ENCODE measurements around the gene AP1S3. TPM values are rescaled to one million over a fixed set of nuclear protein-coding genes. Genes with fewer than 3 reads are reported as not detected.
"Not testable (repeated sequence)": the region's sequence is repeated elsewhere in the genome, so short reads cannot be mapped to it uniquely, and the experiment has no call there.

The AP1S3 gene
- total RNA-seq, 1 donor from 2014 or later, result 1.2 TPM

DNA sequence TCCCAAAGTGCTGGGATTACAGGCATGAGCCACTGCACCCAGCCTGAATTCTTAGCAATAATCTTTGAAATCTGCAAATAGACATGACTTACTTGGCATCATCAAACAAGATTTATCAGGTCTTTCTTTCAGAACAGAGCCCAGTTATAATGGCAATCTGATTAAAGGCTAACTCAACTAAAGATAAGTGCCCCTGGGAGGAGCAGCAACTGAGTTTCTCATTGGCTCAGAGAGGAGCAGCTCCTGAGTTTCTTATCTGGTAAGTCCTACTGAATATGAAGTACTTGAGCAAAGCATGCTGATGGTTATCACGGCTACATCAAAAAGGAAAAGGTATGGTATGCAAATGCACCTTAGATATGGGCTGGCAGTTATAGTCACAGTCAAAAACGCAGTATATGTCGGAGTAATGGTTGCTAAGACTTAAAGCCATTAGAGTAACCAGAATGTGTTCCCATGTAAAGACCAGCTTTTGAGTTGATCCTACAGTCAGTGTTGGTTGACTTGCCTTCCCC is 15.0 kb upstream of the AP1S3 start:
- DNase-seq, result no peak

DNA sequence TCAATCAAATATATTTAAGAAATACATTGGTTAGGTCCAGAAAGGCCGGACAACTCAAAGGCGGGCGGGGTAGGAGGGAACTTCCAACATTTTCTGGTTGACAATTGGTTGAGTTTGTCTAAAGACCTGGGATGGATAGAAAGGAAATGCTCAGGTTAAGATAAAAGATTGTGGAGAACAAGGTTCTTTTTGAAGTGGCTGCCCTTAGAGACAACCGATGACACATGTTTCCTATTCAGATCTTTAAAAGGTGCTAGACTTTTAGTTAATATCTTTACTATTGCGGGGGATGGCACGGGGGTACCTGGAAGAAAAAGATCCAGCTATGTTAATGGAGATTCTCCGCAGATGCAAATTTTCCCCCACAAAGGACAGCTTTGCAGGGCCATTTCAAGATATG is 10.0 kb upstream of the AP1S3 start:
- no peak for DNase-seq

DNA sequence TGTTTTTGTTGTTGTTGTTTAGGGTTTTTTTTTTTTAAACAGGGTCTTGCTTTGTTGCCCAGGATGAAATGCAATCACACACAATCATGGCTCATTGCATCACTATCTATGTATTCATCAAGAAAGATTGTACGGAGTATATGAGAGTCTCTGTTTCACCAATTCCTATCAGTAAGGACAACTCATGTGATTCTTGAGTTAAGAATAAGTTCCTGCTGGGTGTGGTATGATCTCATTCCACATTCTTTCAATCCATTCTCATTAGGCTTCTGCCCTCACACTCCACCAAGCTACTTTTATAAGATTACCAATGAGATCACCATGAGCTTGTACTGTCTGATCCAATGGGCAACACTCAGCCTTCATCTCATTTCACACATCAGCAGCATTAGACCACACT is 9.1 kb upstream of the AP1S3 start:
- no peak for DNase-seq

DNA sequence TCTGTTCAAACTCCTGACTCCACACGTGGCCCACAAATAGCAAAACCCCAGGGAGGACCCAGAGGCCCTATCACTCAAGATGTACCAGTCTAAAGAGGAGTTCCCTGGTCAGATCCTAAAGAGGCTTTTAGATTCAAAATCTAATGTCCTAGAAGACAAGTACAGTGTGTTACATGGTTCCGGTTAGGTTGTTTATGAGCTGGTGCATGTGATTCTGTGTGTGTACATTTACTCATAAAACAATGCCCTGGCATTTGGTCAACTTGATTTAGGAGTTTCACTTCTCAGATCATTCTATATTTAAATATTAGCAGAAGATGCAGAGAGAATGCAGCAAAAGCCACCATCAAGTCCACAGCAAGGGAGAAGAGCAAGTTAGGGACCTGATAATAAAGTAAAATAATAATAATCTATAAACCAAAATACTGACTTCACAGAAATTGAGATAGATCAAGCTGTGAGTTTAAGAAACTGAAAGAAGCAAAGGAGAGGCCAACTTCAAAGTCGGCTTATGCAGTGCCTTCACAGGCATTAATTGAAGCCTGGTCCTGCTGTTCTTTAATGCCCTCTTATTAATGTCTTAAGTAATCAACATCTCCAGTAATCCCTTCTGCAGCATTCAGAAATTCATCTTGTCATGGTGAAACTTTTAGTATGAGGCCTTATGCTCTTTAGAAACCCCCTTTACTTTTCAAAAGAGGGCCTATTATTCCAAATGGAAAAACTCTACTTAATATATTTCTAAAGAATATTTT is 4.2 kb upstream of the AP1S3 start:
- DNase-seq, result peak; percentile 23

DNA sequence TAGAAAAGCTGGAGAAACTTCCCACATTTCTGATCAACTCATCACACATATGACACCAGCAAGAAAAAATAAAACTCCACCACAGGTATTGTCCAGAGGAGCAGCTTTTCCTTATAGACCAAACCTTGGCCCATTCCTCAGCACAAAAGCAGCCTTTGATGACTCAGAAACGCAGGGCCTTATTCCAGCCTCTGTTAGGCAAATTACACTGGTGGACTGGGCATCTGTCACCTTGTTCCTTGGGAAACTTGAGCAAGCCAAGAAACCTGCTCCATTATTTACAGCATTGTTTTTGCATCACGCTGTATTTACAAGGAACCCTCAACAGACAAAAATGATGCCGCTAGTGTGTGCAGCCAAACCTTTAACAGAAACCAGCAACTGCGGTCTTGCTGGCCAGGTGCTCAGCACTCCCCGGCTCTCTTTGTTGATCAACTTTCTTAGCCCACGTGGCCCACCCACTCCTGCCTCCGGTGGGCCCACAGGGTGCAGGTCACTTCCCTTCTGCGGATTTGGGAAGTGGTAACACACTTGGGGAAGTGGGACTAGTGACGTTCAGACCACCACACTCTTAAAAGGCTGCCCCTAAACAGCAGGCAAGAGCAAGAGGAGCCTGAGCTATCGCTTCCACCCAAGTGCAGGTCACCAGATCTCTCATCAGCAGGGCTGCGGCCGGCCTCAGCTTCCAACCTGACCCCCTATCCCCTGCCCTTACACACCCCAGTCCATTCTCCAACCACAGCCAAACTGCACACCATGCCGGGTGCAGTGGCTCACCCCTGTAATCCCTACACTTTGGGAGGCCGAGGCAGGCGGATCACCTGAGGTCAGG is 1.5 kb downstream of the AP1S3 start:
- DNase-seq, result no peak

DNA sequence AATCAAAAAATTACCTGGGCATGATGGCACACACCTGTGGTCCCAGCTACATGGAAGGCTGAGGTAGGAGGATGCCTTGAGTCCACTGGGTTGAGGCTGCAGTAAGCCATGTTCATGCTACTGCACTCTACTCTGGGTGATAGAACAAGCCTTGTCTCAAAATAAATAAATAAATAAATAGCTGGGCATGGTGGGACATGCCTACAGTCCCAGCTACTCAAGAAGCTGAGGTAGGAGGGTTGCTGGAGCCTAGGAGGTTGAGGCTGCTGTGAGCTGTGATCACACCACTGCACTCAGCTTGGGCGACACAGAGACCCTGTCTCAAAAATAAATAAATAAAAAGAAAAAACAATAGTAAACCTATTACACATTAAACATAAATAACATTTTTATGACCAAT is 3.0 kb downstream of the AP1S3 start:
- no peak for DNase-seq

DNA sequence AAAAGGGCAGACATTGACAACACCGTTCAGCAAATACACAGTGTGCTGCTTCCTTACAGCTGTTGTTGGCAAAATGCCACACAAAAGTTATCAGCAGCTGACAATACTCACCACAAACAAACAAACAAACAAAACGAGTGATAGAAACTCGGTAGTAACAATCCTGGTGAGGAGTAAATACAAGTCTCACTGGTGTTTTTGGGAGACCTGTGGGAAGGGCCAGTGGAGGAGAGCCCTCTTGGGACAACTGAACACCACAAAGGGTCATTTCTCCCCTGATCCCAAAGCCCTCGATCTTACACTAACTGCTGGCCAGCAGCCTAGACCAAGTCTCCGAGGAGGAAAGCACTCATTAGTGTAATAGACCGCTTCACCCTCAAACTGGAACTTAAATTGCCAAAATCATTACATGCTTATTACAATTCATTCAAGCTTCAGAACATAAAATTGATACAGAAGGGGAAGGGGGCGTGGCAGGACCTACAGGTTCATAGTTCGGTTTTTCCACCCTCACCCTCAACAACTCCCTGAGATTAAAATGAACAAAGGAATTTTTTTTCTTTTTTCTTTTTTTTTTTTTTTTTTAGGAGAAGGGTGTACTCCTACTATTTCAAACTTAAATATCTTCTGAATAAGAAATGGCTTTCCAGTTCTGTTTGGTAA is 5.0 kb downstream of the AP1S3 start:
- peak; percentile 25 for DNase-seq

DNA sequence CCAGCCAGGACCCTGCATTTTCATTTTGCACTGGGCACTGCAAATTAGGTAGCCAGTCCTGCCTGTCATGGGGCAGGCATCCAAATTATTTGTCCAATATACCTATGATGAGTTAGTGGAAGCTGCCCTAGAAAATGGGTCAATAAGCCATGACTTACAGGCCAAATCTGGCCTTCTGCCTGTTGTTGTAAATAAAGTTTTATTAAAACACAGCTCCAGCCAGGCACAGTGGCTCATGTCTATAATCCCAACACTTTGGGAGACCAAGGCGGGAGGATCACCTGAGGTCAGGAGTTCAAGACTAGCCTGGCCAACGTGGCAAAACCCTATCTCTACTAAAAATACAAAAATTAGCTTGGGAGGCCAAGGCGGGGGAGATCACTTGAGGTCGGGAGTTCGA is 8.3 kb downstream of the AP1S3 start:
- DNase-seq, result no peak

DNA sequence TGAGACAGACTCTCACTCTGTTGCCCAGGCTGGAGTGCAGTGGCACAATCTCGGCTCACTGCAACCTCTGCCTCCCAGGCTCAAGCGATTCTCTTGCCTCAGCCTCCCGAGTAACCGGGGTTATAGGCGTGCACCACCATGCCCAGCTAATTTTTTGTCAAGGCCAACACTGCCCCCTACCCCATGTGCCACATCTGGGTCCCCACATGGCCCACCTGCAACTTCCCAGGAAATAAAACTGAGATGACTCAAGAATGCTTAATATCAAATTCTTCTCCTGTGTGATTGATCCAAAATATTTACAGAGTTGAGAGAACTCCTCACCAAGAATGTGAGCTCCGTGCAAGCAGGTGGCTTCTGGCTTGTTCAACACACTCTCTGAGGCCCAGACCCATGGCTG is 9.1 kb downstream of the AP1S3 start:
- DNase-seq, result no peak

DNA sequence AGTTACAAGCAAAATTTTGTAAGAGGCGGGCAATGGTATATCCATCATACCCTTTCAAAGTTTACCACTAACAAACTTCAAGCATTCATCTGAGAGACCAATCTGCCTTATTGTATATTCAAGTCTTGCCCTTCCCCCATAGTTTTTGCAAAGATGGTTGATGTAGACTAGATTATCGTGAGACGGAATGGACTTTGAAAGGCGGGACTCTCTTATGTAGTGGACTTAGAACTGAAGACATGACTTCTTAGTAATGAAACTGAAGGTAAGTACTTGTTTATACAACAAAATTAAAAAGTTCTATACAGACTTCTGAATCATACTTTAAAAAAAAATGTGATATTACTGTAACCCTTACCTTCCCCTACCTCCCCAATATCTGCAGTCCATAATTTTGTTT is 10.4 kb downstream of the AP1S3 start:
- no peak for DNase-seq

DNA sequence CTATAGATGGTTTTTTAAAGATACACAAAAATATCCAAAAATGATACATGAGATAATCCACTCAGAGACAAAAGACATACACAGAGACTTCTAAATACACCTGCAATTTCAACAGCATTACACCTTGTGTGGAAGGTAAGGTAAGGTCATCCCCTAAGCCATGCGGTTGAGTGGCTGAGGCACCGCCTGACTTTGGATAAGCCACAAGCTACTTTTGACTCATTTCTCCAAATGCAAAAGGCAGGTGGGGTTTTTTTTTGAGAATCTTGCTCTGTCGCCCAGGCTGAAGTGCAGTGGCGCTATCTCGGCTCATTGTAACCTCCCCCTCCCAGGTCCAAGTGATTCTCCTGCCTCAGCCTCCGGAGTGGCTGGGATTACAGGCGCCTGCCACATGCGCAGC is 13.1 kb downstream of the AP1S3 start:
- DNase-seq, result no peak

DNA sequence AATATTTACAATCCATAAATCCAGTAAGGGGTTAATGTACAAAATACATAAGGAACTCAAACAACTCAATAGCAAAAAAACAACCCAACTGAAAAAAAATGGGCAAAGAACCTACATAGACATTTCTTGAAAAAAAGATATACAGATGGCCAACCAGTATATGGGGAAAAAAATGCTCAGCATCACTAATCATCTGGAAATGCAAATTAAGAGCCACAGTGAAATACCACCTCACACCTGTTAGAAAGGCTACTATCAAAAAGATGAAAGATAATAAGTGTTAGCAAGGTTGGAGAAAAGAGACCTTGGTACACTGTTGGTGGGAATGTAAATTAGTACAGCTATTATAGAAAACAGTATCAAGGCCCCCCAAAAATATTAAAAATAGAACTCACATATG is 14.6 kb downstream of the AP1S3 start:
- no peak for DNase-seq

DNA sequence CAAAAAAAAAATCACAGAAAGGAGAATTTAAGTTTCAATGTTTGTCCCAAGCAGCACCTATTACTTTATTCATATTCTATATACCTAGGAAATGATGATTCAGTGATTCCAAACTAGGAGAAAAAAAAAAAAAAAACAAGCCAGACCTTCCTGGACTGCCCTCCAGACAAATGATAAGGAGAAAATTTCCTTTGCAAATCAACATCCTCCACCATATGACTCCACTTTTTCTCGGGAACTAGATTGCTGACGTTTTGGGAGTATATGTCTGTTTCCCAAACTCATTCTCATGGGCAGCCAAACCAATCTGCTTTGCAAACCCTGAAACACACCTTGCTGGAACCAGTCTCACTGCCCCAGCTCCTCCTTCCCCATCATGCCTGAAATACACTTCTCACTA is 16.8 kb downstream of the AP1S3 start:
- DNase-seq, result peak; percentile 53

DNA sequence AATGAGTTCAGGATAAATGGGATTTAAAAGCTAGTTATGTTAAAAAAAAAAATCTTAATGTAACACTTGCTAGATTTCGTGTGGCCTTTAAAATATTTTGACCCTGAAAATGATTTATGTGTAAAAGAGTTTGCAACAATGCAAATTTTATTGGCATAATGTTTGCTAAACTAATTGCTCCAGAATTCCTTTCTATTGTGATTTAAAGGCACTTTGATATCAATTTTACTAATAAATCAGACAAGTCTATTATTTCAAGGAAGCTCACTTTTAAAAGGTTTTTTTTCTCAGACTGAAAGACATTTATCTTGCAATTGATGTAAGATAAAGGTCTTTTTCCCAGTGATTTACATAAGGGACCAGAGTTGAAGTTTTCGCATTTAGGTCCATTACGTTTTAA is 17.5 kb downstream of the AP1S3 start:
- no peak for DNase-seq

DNA sequence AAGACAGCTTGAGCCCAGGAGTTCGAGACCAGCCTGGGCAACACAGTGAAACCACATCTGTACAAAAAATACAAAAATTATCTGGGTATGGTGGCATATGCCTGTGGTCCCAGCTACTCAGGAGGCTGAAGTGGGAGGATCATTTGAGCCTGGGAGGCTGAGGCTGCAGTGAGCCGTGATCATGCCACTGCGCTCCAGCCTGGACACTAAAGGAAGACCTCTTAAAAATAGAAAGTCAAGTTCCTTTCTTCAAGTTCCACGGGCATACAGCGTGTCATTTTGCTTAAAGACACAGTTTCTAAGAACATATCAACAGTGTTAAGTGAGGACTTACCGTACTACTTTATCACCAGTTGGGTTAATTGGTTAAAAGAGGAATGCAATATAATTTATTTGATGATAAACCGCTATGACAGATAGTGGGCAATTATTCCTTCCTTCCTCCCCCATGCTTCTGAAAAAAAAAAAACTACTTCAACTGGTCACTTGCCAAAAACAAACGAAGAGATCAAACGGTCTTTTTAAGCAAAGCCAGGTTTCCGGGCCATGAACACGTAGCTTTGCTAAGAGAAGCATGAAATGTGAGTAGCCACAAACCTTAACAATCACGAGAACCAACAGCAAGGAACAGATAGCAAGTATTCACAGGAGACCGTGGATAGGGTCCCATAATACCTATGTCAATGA is 21.4 kb downstream of the AP1S3 start:
- DNase-seq, result peak; percentile 38

DNA sequence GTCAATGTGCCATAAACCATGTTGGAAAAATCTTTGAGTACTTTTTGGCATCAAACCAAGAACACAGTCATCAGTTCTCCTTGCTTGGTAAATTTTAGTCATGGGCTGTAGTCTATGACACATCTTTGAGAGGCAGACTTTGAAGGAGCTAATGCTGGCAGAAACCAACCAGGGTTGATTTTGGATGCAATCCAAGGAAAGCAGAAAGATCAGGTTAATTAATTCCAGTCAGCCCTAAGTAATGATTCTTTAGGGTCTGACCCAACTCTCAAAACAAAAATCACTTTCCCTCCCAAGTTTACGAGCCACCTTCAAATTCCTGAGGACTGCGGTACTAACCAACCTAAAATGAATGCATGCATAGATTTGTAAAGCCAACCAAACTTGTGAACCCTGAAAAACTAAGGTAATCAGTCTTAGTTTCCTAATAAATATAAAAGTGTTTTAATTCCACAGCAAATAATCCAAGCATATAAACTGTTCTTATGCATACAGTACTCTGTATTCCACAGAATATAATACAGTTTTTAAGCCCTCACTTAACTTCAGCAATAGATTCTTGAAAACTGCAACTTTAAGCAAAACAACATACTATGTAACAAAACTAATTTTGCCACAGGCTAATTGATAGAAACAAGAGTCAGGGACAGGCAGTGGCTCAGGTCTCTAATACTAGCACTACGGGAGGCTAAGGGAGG is 22.0 kb downstream of the AP1S3 start:
- DNase-seq, result peak; percentile 92

DNA sequence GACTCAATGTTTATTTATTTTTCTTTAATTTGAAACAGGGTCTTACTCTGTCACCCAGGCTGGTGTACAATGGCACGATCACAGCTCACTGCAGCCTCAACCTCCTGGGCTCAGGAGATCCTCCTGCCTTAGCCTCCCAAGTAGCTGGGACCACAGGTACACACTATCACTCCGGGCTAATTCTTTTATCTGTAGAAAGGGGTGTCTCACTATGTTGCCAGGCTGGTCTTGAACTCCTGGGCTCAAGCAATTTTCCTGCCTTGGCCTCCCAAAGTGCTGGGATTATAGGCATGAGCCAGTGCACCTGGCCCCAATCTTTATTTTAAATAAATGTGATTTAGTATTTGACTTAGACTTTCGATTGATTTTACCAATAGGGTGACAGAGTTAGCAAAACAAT is 22.6 kb downstream of the AP1S3 start:
- DNase-seq, result not testable (repeated sequence)

DNA sequence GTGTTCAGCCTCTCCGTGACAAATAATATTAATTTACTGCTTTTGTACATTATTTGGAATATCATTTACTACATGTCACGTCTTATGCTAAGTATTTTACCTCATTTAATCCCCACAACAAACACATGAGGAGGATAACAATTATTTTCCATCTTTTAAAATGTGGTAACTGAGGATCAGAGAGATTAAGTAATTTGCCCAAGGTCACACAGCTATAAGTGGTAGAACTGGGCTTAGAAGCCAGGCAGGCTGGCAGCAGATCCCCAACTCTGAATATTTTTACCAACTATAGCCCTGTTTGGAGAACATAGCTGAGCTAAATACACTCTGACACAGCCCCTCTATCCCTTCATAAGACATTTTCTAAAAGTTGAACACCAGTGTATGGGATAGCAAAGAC is 24.1 kb downstream of the AP1S3 start:
- DNase-seq, result no peak

DNA sequence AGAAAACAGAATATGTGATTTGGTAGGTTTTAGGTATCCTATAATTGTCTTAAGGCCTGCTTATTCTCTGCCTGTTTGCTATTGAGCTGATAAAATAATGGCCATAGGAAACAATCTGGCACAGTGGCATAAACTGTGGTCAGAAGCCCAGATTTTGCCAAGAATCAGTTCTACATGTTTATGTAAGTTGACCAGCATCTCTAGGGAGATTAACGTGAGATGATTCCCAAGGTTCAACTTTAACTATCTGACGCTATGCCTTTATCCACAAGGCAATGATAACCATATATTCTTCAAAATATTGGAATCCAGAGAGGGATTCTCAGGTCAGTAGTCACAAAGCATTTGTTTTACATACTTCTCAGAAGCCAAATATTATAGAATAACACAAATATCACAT is 25.6 kb downstream of the AP1S3 start:
- no peak for DNase-seq

DNA sequence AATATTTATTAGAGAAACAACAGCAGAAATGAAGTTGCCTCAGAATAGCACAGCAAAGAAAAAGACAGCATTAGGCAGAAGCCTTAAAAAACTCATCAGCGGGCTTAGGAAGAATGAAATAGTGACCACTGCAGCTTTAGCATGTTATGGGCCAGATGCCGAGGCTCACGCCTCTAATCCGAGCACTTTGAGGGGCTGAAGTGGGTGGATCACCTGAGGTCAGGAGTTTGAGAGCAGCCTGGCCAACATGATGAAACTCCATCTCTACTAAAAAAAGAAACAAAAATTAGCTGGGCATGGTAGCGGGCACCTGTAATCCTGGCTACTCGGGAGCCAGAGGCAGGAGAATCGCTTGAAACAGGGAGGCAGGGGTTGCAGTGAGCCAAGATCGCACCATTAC is 32.4 kb downstream of the AP1S3 start:
- no peak for DNase-seq

DNA sequence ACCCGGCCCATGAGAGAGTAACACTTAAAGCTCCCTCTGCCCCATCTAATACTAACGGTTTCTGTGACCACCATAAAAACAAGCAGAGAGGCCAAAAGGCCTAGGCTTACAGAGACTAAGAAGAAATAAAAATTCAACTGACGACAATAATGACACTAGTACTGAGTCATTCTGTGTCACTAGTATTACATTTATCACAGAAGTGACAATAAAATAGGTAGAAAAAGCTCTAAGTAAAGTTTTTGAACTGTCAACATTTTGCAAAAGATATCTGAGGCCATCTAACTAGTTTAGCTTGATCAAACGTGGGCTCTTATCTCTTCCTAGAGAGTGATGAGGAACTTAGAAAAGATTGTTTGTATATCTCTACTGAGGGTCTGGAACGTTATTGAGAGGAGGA is 35.6 kb downstream of the AP1S3 start:
- no peak for DNase-seq

DNA sequence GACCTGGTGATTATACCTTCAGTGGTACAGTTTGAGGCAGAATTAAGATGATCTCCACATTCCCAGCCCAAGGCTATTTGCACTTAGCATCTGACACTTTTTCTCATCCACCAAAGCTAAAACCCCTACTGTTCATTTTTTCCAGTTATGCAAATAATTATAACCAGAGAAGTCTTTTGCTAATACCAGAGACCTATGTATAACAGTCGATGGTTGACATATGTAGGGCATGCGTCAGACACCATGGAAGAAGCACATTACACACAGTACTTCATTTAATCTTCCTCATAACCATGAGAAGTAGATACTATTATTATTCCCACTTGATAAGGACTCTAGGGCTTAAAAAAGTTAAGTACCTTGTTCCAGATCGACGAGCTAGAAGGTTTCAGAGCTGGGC is 36.5 kb downstream of the AP1S3 start:
- DNase-seq, result no peak
